Measurements from ENCODE around the gene LRRC4. TPM values are rescaled to one million over a fixed set of nuclear protein-coding genes. Genes with fewer than 3 reads are reported as not detected.
A peak's percentile ranks its signal among the peaks of the same experiment; 100 is the strongest.

Gene LRRC4
- total RNA-seq, 4 donors from 2014 or later, result 0.08 to 0.74 (median 0.32) TPM; not detected in 1

GRCh38 chr7:127988751-127989150, 42.5 kb downstream of the LRRC4 start:
- H3K4me3 ChIP-seq (ENCODE audit: low read depth, poor library complexity, severe bottlenecking), result no peak overlapping the region
- intact Hi-C loops (cut with DNase I; ENCODE audit: low total_unique reads), result no loop called here
- no peak for TF ChIP-seq POLR2A (IDR thresholded peaks at IDR 0.05)
- no peak for TF ChIP-seq CTCF (IDR thresholded peaks at IDR 0.05)
- DNase-seq (ENCODE audit: low spot score in 2 of 2), result peak in 1 of 2 donors; percentile 2
- 33 to 50% methylated on average over 1 of the region's 1 CpG for WGBS, 2 donors

- WGBS, 2 donors, result 72 to 73% methylated on average over 4 of the region's 4 CpGs
- H3K4me3 ChIP-seq (ENCODE audit: low read depth, poor library complexity, severe bottlenecking), result no peak overlapping the region
- intact Hi-C loops (cut with DNase I; ENCODE audit: low total_unique reads), result no loop called here
- TF ChIP-seq CTCF (IDR thresholded peaks at IDR 0.05) (no peak), POLR2A (IDR thresholded peaks at IDR 0.05) (no peak)
- peak in 1 of 2 donors; percentile 50 for DNase-seq (ENCODE audit: low spot score in 2 of 2)
Observed at GRCh38 chr7:127986581-127987521, 44.4 kb downstream of the LRRC4 start.

- DNase-seq (ENCODE audit: low spot score in 2 of 2), result no peak
- WGBS, 2 donors, result 71 to 78% methylated on average over 5 of the region's 5 CpGs
Observed at GRCh38 chr7:127983804-127984332, 47.4 kb downstream of the LRRC4 start.

GRCh38 chr7:127981965-127982364, 49.3 kb downstream of the LRRC4 start:
- no peak for DNase-seq (ENCODE audit: low spot score in 2 of 2)
- no peak overlapping the region for H3K4me3 ChIP-seq (ENCODE audit: low read depth, poor library complexity, severe bottlenecking)
- TF ChIP-seq POLR2A (IDR thresholded peaks at IDR 0.05) (no peak), CTCF (IDR thresholded peaks at IDR 0.05) (no peak)
- intact Hi-C loops (cut with DNase I; ENCODE audit: low total_unique reads), result no loop called here
- 94 to 95% methylated on average over 4 of the region's 4 CpGs for WGBS, 2 donors

More at GRCh38 chr7:127983804-127984332, 47.4 kb downstream of the LRRC4 start:
- H3K4me3 ChIP-seq (ENCODE audit: low read depth, poor library complexity, severe bottlenecking), result no peak overlapping the region
- TF ChIP-seq CTCF (IDR thresholded peaks at IDR 0.05), result no peak
- no peak for TF ChIP-seq POLR2A (IDR thresholded peaks at IDR 0.05)
- intact Hi-C loops (cut with DNase I; ENCODE audit: low total_unique reads), result no loop called here

GRCh38 chr7:127980901-127981300, 50.3 kb downstream of the LRRC4 start:
- no peak overlapping the region for H3K4me3 ChIP-seq (ENCODE audit: low read depth, poor library complexity, severe bottlenecking)
- 81 to 82% methylated on average over 1 of the region's 1 CpG for WGBS, 2 donors
- TF ChIP-seq POLR2A (IDR thresholded peaks at IDR 0.05), result no peak
- TF ChIP-seq CTCF (IDR thresholded peaks at IDR 0.05), result no peak
- no peak for DNase-seq (ENCODE audit: low spot score in 2 of 2)
- intact Hi-C loops (cut with DNase I; ENCODE audit: low total_unique reads), result no loop called here

All from lower leg skin (tissue), 4 donors.